H1 (cell line): Measurements from ENCODE around the gene HELZ2. TPM values are rescaled to one million over a fixed set of nuclear protein-coding genes. Genes with fewer than 3 reads are reported as not detected.

Source experiments
- CEBPB ChIP-seq: IDR thresholded peaks from 2 replicates; pipeline ENCODE4 v1.6.1; 2012; ENCODE audit warnings: low read depth, low read length
- polyA plus RNA-seq, 7 experiments: library from polyadenylated mRNA; depleted of rRNA in 3 of 7; stranded (reverse) in 5 of 7; unstranded in 2 of 7; fragments of >200 nt in 5 of 7; fragments of 200-250 nt in 2 of 7; gene quantifications; 1 replicate in 5 of 7; 2 replicates in 1 of 7; 4 replicates in 1 of 7; pipeline versions ENCODE4 v1.2.1 to v1.2.3, GENCODE V29; 2011 to 2013; ENCODE audit warnings: missing spikeins in 2 of 7, mixed read lengths in 2 of 7
- total RNA-seq: library from RNA; stranded (reverse); fragmentation: NEBNext Ultra II Directional; extraction: Animal tissue kit (Norgen Biotek cat#: 25700); gene quantifications from 2 replicates; pipeline ENCODE4 v1.2.1, GENCODE V29; 2021

Gene HELZ2
- total and polyA plus RNA-seq, 2 of the 8 experiments (the other 6 are each of a cell fraction or from before 2014, with no cell fraction given), result 7.9 to 17.5 TPM

DNA sequence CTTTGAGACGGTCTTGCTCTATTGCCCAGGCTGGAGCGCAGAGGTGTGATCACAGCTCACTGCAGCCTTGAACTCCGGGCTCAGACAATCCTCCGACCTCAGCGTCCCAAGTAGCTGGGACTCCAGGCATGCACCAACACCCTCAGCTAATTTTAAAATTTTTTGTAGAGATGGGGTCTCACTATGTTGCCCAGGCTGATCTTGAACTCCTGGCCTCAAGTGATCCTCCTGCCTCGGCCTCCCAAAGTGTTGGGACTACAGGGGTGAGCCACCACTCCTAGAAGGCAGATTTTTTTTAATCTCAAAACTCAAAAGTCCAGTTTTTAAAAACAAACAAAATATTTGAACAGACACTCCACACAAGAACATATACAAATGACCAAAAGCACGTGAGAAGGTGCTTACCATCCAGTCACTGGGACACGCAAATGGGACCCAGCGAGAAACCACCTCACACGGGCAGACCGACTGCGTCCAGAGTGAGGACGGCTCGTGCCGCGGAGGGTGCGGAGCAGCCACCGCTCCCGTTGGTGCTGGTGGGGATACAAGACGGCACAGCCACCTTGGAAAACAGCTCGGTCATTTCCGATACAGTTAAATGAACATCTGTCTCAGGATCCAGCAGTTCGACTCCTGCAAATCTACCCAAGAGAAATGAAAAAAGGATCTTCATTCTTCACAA, 8.5 kb upstream of the HELZ2 start (continued):
- TF ChIP-seq CEBPB, result no peak
